Measurements from ENCODE around the gene IL26. TPM values are rescaled to one million over a fixed set of nuclear protein-coding genes. Genes with fewer than 3 reads are reported as not detected.

IL26 gene
- total and polyA plus RNA-seq, 2 of the 4 experiments (the other 2 are of a cell fraction) = not detected

DNA sequence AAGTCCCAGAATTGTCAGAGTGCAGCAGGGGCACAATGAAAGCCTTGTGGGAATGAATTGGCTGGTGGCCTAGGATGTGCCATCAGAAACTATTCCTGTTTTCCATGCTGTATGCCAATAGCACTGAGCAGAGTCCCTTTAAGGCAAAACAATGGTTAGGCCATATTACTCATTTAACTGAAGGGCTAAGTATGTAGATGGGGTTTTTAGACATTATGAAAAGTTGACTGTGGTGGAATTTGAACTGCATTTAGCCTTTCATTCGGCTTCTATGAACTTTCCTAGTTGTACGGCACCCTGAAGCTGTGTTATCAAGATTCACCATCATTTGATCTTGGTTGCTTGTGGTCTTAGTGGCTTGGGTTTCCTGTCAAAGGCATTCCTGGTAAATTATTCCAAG lies 24.8 kb downstream of the IL26 start:
- ChIA-PET POLR2A (ENCODE audit: unreplicated experiment) (no interaction called here), CTCF (no interaction called here)
- Histone ChIP-seq H3K18ac (ENCODE audit: low read depth, low read length) (no peak overlapping the region), H3K27me3 (ENCODE audit: control insufficient read depth, insufficient read depth, low read length) (peaks cover 4% of the 10 kb centered on the region), H3K4me2 (ENCODE audit: low read depth, low read length) (no peak overlapping the region), H2BK20ac (ENCODE audit: low read depth, low read length) (no peak overlapping the region), H2BK5ac (ENCODE audit: low read depth, low read length, poor library complexity, severe bottlenecking) (no peak overlapping the region), H3K79me1 (ENCODE audit: low read depth in 1 of 2, low read length in 2 of 2) (no peaks in the 10 kb centered on the region), H2AK9ac (replicated peaks; ENCODE audit: low read depth, low read length, poor library complexity) (no peak overlapping the region), H3K23ac (ENCODE audit: low read depth, low read length) (no peak overlapping the region), H3K4ac (ENCODE audit: low read depth, low read length) (no peak overlapping the region), H2AK5ac (ENCODE audit: low read depth, low read length) (no peak overlapping the region), H4K20me1 (ENCODE audit: insufficient read depth, low read length) (no peaks in the 10 kb centered on the region), H3K9ac (ENCODE audit: low read depth, low read length) (no peak overlapping the region), H2BK120ac (ENCODE audit: low read depth, low read length) (no peak overlapping the region), H3K56ac (ENCODE audit: extremely low read depth, insufficient read depth, low read length) (no peak overlapping the region), H3K9me3 (ENCODE audit: control insufficient read depth, insufficient read depth, low read length) (no peaks in the 10 kb centered on the region), H4K8ac (ENCODE audit: low read depth in 2 of 2, low read length in 2 of 2) (no peak overlapping the region), H2AFZ (replicated peaks; ENCODE audit: low read length, poor library complexity) (no peak overlapping the region), H4K5ac (ENCODE audit: low read depth, low read length) (no peak overlapping the region), H3K4me3 (ENCODE audit: insufficient read depth, low read depth, low read length) (no peak overlapping the region), H3K36me3 (ENCODE audit: control insufficient read depth, insufficient read depth, low read length) (no peaks in the 10 kb centered on the region), H4K91ac (ENCODE audit: insufficient read depth, low read depth, low read length) (no peak overlapping the region), H3K27ac (ENCODE audit: insufficient read depth, low read length) (no peak overlapping the region), H3K4me1 (ENCODE audit: control insufficient read depth, insufficient read depth, low read length) (no peaks in the 10 kb centered on the region), H3K14ac (replicated peaks; ENCODE audit: low read depth, low read length) (no peak overlapping the region), H2BK15ac (ENCODE audit: low read depth, low read length) (no peak overlapping the region), H3K9me1 (ENCODE audit: insufficient read depth, low read length) (no peaks in the 10 kb centered on the region)
- in situ Hi-C loops (cut with MboI; ENCODE audit: low sequenced_read_pairs) (no loop called here), dilution Hi-C loops (cut with HindIII; ENCODE audit: low sequenced_read_pairs, unreplicated experiment) (loop anchor here (25.0 kb wide), 1 partner anchor 111 kb away; no protein-coding TSS in a partner anchor), intact Hi-C loops (cut with micrococcal nuclease) (no loop called here)
- no peak for DNase-seq
- no peak for TF ChIP-seq SMC3 (IDR thresholded peaks at IDR 0.05; ENCODE audit: low read depth, low read length)
- no TSS peak for BruUV-seq (replicated peaks)
- no CpG with 5 or more reads among the region's 2 CpGs for WGBS, 2 experiments (ENCODE audit: extremely low coverage in 2 of 2, insufficient read length in 1 of 2)
- ATAC-seq (ENCODE audit: low read depth) = no peak
